D721Med (cell line): ENCODE results near the gene SPTBN4.

Experiments used
- DNase-seq: peaks from one replicate; pipeline ENCODE4 v3.0.0; 2011; ENCODE audit warnings: low spot score; ENCODE audit not compliant: insufficient read length
- FAIRE-seq: peaks from 2 replicates; lab custom pipeline; 2011; peaks lifted over from hg19 to GRCh38; lab: Jason Lieb, UNC
- CTCF ChIP-seq: IDR thresholded peaks from 2 replicates; pipeline ENCODE4 v1.5.1; 2012; ENCODE audit warnings: mild to moderate bottlenecking, control low read depth; ENCODE audit not compliant: insufficient read depth; ENCODE audit errors: missing control alignments

Gene SPTBN4

GRCh38 chr19:40613690-40614621 is 147.2 kb downstream of the SPTBN4 start:
- DNase-seq (peak; percentile 94), FAIRE-seq (no peak)
- TF ChIP-seq CTCF: no peak

DNA sequence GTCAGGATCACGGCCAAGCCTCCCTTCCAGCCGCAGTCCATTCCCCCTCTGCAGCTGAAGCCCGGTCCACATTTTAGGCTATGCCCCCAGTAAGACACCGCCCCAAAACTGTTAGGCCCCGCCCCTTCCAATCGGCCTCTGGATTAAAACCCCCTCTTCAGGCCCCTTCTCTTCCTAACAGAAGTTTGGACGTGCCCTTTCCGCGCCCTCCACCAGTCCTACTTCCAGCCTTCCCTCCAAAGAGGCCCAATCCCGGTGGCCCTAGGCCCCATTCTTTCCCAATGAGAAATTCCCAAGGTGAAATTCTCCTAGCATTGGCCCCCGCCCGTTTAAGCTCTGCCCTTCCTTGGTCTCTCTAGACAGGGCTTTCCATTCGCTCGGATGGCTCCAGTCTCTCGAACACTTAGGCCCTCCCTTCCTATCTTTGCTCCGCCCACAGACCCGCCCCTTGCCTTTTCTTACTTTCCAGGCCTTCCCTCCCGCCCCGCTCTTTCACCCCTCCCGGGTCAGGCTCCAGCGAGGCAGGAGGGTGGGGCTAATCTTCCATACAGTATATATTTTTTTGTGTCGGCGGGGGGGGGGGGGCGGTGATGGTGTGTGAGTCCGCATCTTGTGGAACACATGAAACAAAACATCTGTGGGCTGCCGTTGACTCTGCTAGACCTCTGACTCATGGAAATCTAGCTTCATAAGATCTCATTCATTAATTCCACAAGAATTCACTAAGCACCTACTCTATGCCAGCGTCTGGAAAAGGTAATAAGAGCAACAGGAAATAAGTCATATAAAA is 148.0 kb downstream of the SPTBN4 start:
- DNase-seq (no peak), FAIRE-seq (no peak)
- no peak for TF ChIP-seq CTCF

DNA sequence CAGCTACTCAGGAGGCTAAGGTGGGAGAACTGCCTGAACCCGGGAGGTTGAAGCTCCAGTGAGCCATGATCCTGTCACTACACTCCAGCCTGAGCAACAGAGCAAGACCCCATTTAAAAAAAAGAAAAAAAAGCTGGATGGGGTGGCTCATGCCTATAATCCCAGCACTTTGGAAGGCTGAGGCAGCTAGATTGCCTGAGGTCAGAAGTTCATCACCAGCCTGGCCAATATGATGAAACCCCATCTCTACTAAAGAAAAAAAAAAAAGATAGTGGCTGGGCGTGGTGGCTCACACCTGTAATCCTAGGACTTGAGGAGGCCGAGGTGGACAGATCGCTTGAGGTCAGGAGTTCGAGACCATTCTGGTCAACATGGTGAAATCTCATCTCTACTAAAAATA is 149.4 kb downstream of the SPTBN4 start:
- DNase-seq (no peak), FAIRE-seq (no peak)
- no peak for TF ChIP-seq CTCF

DNA sequence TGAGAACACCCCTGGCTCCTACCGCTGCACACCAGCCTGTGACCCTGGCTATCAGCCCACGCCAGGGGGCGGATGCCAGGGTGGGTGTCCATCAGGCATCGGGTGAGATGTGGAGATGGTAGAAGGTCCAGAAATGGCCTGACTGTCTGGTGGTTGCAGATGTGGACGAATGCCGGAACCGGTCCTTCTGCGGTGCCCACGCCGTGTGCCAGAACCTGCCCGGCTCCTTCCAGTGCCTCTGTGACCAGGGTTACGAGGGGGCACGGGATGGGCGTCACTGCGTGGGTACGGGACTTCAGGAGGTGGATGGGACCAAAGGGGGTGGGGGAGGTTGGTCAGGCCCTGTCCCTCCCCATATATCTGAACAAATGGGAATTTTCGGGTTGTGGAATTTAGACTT is 150.1 kb downstream of the SPTBN4 start:
- DNase-seq (no peak), FAIRE-seq (no peak)
- TF ChIP-seq CTCF: no peak

DNA sequence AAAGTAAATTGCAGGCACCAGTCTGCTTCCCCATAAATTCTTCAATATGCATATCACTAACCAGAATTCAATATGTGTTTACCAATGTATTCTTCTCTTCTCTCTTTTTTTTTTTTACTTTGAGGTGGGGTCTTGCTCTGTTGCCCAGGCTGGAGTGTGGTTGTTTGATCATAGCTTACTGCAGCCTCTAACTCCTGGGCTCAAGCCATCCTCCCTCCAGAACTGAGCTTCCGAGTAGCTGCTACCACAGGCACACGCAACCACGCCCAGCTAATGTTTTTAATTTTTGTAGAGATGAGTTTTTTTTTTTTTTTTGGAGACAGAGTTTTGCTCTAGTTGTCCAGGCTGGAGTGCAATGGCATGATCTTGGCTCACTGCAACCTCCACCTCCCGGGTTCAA is 151.2 kb downstream of the SPTBN4 start:
- DNase-seq (no peak), FAIRE-seq (no peak)
- TF ChIP-seq CTCF: no peak

DNA sequence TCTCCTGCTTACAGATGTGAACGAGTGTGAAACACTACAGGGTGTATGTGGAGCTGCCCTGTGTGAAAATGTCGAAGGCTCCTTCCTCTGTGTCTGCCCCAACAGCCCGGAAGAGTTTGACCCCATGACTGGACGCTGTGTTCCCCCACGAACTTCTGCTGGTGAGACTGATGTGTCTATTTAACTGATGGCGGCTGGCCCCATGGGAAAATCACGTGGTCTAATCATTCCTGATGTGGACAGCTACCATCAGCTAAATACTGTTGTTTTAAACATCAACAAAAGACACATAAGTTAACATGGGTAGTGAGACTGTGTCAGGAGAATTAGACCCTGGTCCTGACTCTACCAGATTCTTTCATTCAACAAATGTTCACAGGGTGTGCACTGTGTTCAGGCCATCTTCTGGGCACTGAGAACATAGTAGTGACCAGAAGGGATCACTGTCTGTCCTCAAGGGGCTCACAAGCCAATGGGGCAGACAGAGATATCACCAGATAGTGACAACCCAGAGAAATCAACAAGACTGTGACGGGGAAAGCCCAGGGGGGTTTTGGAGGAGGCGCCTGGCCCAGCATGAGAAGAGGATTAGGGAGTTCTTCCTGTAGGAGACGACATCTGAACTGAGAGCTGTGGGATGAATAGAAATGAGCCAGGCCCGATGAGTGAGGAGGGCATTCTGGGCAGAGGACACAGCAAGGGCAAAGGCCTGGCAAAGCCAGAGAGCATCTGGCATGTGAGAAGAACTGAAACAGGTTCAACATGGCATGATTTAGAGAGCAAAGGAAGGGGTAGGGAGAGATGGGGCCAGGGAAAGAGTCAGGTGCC is 152.7 kb downstream of the SPTBN4 start:
- DNase-seq (no peak), FAIRE-seq (no peak)
- TF ChIP-seq CTCF: no peak
